OCI-LY1 (cell line): ENCODE results near the gene TIGIT.

Experiments used
- H2AFZ ChIP-seq: fragments of 200-600 bp; sonication (generic), shearing (Covaris generic); 2 replicates; pipeline ENCODE4 v1.6.0; 2014; ENCODE audit warnings: antibody characterized with exemption, mild to moderate bottlenecking, low read length
- H3F3A ChIP-seq: fragments of 200-600 bp; sonication (generic), shearing (Covaris generic); 2 replicates; pipeline ENCODE4 v1.6.0; 2014; ENCODE audit warnings: mild to moderate bottlenecking, antibody characterized with exemption, low read length, moderate library complexity; ENCODE audit not compliant: insufficient read depth
- H3K27ac ChIP-seq: fragments of 200-600 bp; sonication (generic); 2 replicates; pipeline ENCODE4 v1.5.1; 2014; ENCODE audit warnings: low read length, mixed run types, mild to moderate bottlenecking, low read depth; ENCODE audit not compliant: poor library complexity, severe bottlenecking
- H3K27me3 ChIP-seq: fragments of 200-600 bp; sonication (generic); 2 replicates; pipeline ENCODE4 v1.6.0; 2014; ENCODE audit warnings: antibody characterized with exemption, mild to moderate bottlenecking, low read length, moderate library complexity; ENCODE audit not compliant: insufficient read depth
- H3K36me3 ChIP-seq: fragments of 200-600 bp; sonication (generic); 2 replicates; pipeline ENCODE4 v1.6.1; 2014; ENCODE audit warnings: mild to moderate bottlenecking, antibody characterized with exemption, low read length, moderate library complexity, mixed read lengths; ENCODE audit not compliant: insufficient read depth
- H3K4me1 ChIP-seq: fragments of 200-600 bp; sonication (generic); 2 replicates; pipeline ENCODE4 v1.5.1; 2014; ENCODE audit warnings: mild to moderate bottlenecking, low read length, moderate library complexity; ENCODE audit not compliant: insufficient read depth, severe bottlenecking
- H3K4me2 ChIP-seq: fragments of 200-600 bp; sonication (generic), shearing (Covaris generic); 2 replicates; pipeline ENCODE4 v1.6.1; 2014; ENCODE audit warnings: low read length
- H3K4me3 ChIP-seq: fragments of 200-600 bp; sonication (generic); 2 replicates; pipeline ENCODE4 v1.5.1; 2014; ENCODE audit warnings: low read length, low read depth, mild to moderate bottlenecking, mixed read lengths; ENCODE audit not compliant: poor library complexity, severe bottlenecking
- H3K79me2 ChIP-seq: fragments of 200-600 bp; shearing (Covaris generic); 2 replicates; pipeline ENCODE4 v1.6.1; 2016; ENCODE audit warnings: mixed run types, low read length, mixed read lengths; ENCODE audit not compliant: insufficient read depth
- H3K9ac ChIP-seq: fragments of 200-600 bp; sonication (generic), shearing (Covaris generic); 2 replicates; pipeline ENCODE4 v1.6.1; 2014; ENCODE audit warnings: mild to moderate bottlenecking, low read length, mixed read lengths
- H3K9me2 ChIP-seq: fragments of 200-600 bp; sonication (generic), shearing (Covaris generic); 2 replicates; pipeline ENCODE4 v1.6.1; 2014; ENCODE audit warnings: low read depth, mild to moderate bottlenecking, low read length, mixed read lengths
- H3K9me3 ChIP-seq: fragments of 200-600 bp; shearing (Covaris generic); 2 replicates; pipeline ENCODE4 v1.6.1; 2014; ENCODE audit warnings: low read length, mixed read lengths
- H4K20me1 ChIP-seq: fragments of 200-600 bp; sonication (generic), shearing (Covaris generic); 2 replicates; pipeline ENCODE4 v1.6.0; 2016; ENCODE audit warnings: mild to moderate bottlenecking, low read length; ENCODE audit not compliant: insufficient read depth
- EZH2 ChIP-seq: fragments of 200-600 bp; sonication (generic), shearing (Covaris generic); IDR thresholded peaks from 2 replicates; pipeline ENCODE4 v1.8.0; 2017; ENCODE audit warnings: borderline replicate concordance, mixed run types, mild to moderate bottlenecking, antibody characterized with exemption, low read length, moderate library complexity, mixed read lengths
- TF ChIP-seq, protein P1 (sequence below): fragments of 200-600 bp; sonication (generic), shearing (Covaris generic); IDR thresholded peaks from 2 replicates; pipeline ENCODE4 v1.5.1; 2017; ENCODE audit warnings: mild to moderate bottlenecking, antibody characterized with exemption, low read length, moderate library complexity, mixed read lengths

The TIGIT gene

DNA sequence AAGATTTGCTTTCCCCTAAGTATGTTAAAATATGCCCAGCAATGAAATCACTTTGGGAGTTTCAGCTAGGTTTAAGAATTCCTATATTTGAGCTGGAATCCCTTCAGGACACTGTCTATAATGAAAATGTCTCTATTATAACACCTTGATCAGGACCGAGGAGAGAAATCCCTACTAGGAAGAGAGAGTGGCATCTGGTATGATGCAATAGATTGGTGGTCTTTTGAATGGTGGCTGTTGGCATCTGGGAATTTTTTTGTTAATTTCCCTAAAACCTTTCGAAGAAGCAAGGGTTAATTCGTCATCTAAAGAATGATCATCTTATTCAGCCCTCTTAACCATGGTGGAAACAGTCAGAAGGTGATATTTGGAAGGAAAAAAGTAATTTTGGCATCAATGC is 43.0 kb downstream of the TIGIT start:
- H3K9me2 ChIP-seq, result no peaks in the 10 kb centered on the region
- no peaks in the 10 kb centered on the region for H4K20me1 ChIP-seq

DNA sequence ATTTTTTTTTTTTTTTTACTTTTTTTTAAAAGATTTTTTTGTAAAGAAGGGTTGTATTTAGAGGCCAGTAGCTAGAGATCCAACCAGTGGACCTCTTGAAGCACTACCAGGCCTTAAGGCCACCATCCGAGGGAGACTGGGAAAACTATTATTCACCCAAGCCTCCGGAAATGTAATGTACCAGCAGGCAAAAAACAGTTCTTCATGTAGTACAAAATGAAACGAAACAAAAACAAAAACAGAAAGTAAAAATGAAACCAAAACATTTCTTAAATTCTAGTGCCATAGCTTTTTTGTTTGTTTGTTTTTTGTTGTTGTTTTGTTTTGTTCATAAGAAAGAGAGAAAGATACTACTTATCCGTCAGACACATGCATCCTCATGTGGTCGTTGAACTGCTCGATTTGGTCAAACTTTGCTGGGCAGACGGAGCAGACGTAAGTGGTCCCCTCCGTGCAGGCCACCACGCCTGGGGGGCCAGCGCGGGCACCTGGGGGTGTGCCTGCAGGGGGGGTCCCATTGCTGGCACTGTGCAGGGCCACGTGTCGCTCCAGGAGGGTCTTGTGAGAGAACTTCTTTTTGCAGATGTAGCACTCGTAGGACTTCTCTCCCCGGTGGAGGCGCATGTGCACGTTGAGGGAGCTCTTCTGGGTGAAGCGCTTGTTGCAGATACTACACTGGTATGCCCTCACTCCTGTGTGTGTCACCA is 45.0 kb downstream of the TIGIT start:
- no peaks in the 10 kb centered on the region for H3K9me3 ChIP-seq
- H3K36me3 ChIP-seq, result no peaks in the 10 kb centered on the region
- no peaks in the 10 kb centered on the region for H3K9me2 ChIP-seq
- no peaks in the 10 kb centered on the region for H3K79me2 ChIP-seq
- no peak overlapping the region for H2AFZ ChIP-seq
- no peak overlapping the region for H3K9ac ChIP-seq
- no peak overlapping the region for H3K4me3 ChIP-seq
- no peaks in the 10 kb centered on the region for H3K27me3 ChIP-seq
- H4K20me1 ChIP-seq, result no peaks in the 10 kb centered on the region
- H3F3A ChIP-seq, result no peaks in the 10 kb centered on the region
- H3K27ac ChIP-seq, result no peak overlapping the region
- no peak for TF ChIP-seq EZH2
- TF ChIP-seq, protein P1, sequence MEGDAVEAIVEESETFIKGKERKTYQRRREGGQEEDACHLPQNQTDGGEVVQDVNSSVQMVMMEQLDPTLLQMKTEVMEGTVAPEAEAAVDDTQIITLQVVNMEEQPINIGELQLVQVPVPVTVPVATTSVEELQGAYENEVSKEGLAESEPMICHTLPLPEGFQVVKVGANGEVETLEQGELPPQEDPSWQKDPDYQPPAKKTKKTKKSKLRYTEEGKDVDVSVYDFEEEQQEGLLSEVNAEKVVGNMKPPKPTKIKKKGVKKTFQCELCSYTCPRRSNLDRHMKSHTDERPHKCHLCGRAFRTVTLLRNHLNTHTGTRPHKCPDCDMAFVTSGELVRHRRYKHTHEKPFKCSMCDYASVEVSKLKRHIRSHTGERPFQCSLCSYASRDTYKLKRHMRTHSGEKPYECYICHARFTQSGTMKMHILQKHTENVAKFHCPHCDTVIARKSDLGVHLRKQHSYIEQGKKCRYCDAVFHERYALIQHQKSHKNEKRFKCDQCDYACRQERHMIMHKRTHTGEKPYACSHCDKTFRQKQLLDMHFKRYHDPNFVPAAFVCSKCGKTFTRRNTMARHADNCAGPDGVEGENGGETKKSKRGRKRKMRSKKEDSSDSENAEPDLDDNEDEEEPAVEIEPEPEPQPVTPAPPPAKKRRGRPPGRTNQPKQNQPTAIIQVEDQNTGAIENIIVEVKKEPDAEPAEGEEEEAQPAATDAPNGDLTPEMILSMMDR, result no peak
- peaks cover 5% of the 10 kb centered on the region for H3K4me1 ChIP-seq
- H3K4me2 ChIP-seq, result no peak overlapping the region

More for the DNA sequence above, 43.0 kb downstream of the TIGIT start:
- Histone ChIP-seq H3K79me2 (no peaks in the 10 kb centered on the region), H3F3A (peaks cover 6% of the 10 kb centered on the region; the same call in 1 of the 2 replicates), H2AFZ (no peak overlapping the region), H3K27me3 (no peaks in the 10 kb centered on the region), H3K9me3 (peaks cover 3% of the 10 kb centered on the region; the same call in 1 of the 2 replicates), H3K4me2 (no peak overlapping the region), H3K9ac (no peak overlapping the region), H3K27ac (no peak overlapping the region), H3K4me3 (no peak overlapping the region), H3K4me1 (peaks cover 23% of the 10 kb centered on the region), H3K36me3 (no peaks in the 10 kb centered on the region)
- TF ChIP-seq, protein P1, result no peak
- no peak for TF ChIP-seq EZH2

DNA sequence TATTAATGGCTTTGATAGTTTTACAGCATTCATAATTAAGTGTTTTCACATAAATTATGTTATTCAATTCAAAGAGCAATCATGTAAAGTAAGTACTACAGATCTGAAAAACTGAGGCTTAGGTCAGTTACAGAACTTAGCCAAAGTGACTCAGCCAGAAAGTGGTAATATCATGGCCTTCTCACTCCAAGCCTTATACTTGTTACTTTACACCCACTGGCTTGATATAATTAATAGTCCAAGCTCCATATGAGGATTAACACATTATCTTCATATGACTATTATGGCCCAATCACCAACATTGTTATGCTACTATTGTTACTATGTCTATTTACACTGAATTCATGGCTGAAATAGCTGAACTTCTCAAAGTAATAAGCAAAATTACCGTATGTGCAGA is 50.7 kb downstream of the TIGIT start:
- no peak for TF ChIP-seq EZH2
- TF ChIP-seq, protein P1, result no peak
- Histone ChIP-seq H3K9me2 (no peaks in the 10 kb centered on the region), H4K20me1 (no peaks in the 10 kb centered on the region), H3K27ac (no peak overlapping the region), H2AFZ (no peak overlapping the region), H3K27me3 (no peaks in the 10 kb centered on the region), H3K9ac (no peak overlapping the region), H3K9me3 (no peaks in the 10 kb centered on the region), H3K79me2 (no peaks in the 10 kb centered on the region), H3K4me3 (no peak overlapping the region), H3K4me2 (no peak overlapping the region), H3F3A (no peaks in the 10 kb centered on the region), H3K4me1 (no peaks in the 10 kb centered on the region), H3K36me3 (no peaks in the 10 kb centered on the region)
